Natural killer cell (primary cell): ENCODE data around the gene TANC1. TPM values are rescaled to one million over a fixed set of nuclear protein-coding genes. Genes with fewer than 3 reads are reported as not detected.

ENCODE experiments used
- ATAC-seq, 3 donors: fragments of 150-1000 bp in 2 of 3; fragments of 200-7000 bp in 1 of 3; cut with Tn5 transposase; 1 replicate in 1 of 3; 2 replicates in 2 of 3; pipeline ENCODE4 v1.10.0; 2021; ENCODE audit warnings: mild to moderate bottlenecking in 2 of 3, moderate library complexity in 2 of 3
- DNase-seq, 2 donors: peaks; one replicate each; pipeline versions ENCODE4 v3.0.0 to v3.0.0-alpha.2; 2013 to 2021; ENCODE audit warnings: mixed read lengths in 1 of 2
- H3K27ac ChIP-seq: one replicate; pipeline ENCODE4 v1.5.1; 2013; ENCODE audit warnings: mild to moderate bottlenecking, low read length
- H3K27me3 ChIP-seq: one replicate; pipeline ENCODE4 v1.6.1; 2013; ENCODE audit warnings: low read length; ENCODE audit not compliant: control insufficient read depth, insufficient read depth
- H3K36me3 ChIP-seq: one replicate; pipeline ENCODE4 v1.6.1; 2013; ENCODE audit warnings: low read length; ENCODE audit not compliant: control insufficient read depth, insufficient read depth
- H3K4me1 ChIP-seq: one replicate; pipeline ENCODE4 v1.6.1; 2013; ENCODE audit warnings: low read length; ENCODE audit not compliant: control insufficient read depth, insufficient read depth
- H3K4me3 ChIP-seq: one replicate; pipeline ENCODE4 v1.5.1; 2013; ENCODE audit warnings: low read length
- H3K9me3 ChIP-seq: one replicate; pipeline ENCODE4 v1.6.1; 2013; ENCODE audit warnings: low read length; ENCODE audit not compliant: control insufficient read depth, insufficient read depth
- H3K27ac Mint-ChIP-seq, 2 donors: one replicate each; pipeline ENCODE4 v1.8.0; 2022; ENCODE audit warnings: mild to moderate bottlenecking in 2 of 2, mixed read lengths in 2 of 2, moderate library complexity in 1 of 2
- H3K27me3 Mint-ChIP-seq, 2 donors: one replicate each; pipeline ENCODE4 v1.8.0; 2022; ENCODE audit warnings: low read depth in 2 of 2, mixed read lengths in 2 of 2
- H3K36me3 Mint-ChIP-seq: one replicate; pipeline ENCODE4 v1.8.0; 2022; ENCODE audit warnings: mixed read lengths
- H3K4me1 Mint-ChIP-seq, 2 donors: one replicate each; pipeline ENCODE4 v1.8.0; 2022; ENCODE audit warnings: mixed read lengths in 2 of 2
- H3K4me3 Mint-ChIP-seq: one replicate; pipeline ENCODE4 v1.8.0; 2022; ENCODE audit warnings: mild to moderate bottlenecking, moderate library complexity, mixed read lengths
- H3K9me3 Mint-ChIP-seq, 2 donors: one replicate each; pipeline ENCODE4 v1.8.0; 2022; ENCODE audit warnings: mixed read lengths in 2 of 2
- WGBS: methylation state at CpG from one replicate; pipeline ENCODE4 v1.1.7; 2013; ENCODE audit warnings: missing lambda C conversion rate; ENCODE audit not compliant: insufficient coverage; 5-methylcytosine and 5-hydroxymethylcytosine counted together
- intact Hi-C: fragments of 100-400 bp; cut with micrococcal nuclease; formaldehyde crosslinking; loops from one replicate; pipeline ENCODE4 v1.14.2; 2022
- total RNA-seq, 4 donors: library from RNA; stranded (reverse); fragments of 120-200 nt in 1 of 4; gene quantifications; one replicate each; pipeline versions ENCODE4 v1.2.3 to v1.2.4, GENCODE V29; 2013 to 2022
- TF ChIP-seq, protein P1 (sequence below): fragments of 200-600 bp; IDR thresholded peaks from one replicate; pipeline ENCODE4 v1.8.0; 2022; ENCODE audit warnings: antibody characterized with exemption

TANC1 gene
- total RNA-seq, 3 donors from 2014 or later (not counting 1 experiment from before 2014, with no cell fraction given) = 0.82 to 4.2 (median 1.1) TPM

DNA sequence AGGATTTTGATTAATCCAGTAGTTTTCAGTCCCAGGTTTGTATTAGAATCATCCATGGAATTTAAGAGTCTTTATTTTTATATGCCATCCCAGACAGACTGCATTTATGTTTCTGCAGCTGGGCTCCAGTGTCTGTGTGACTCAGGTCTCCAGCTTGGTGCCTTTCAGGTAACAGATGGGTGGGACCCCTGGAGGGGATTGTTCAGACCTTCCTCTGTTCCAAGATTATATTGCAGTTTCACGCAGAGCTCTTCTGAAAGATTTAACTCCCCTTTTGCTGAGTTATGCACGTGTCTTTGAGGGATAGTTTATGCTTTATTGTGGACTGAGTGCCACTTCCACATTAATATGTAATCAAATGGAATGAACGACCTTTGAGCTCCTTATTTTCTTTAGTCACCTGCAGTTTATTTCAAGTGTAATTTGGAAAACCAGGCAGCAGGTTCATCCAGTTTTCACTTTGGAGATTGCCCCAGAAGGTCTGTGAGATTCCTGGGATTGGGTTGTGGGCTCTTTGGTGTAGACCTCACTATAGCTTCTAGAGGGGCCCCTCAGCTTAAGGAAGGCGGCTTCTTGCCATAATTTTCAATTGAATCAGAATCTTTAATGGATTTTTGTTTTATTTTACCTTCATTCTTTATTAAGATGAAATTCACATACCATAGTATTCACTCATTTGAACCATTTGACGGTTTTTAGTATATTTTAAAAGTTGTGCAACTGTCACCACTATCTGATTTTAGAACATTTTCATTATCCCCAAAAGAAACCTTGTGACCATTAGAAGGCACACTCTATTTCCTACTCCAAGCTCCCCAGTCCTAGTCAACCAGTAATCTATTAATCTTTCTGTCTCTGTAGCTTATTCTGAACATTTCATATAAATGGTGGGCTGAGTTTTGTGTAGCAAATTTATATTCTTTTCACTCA is 183.0 kb downstream of the TANC1 start:
- H3K27me3 ChIP-seq = no peaks in the 10 kb centered on the region
- DNase-seq (no peak), ATAC-seq (no peak)
- Mint-ChIP-seq H3K4me3 (no peak overlapping the region), H3K27ac (peak overlapping the region in 1 of 2 donors; percentile 23), H3K9me3 (no peaks in the 10 kb centered on the region), H3K27me3 (no peaks in the 10 kb centered on the region), H3K4me1 (peaks cover 39 to 61% of the 10 kb centered on the region in 2 donors), H3K36me3 (no peaks in the 10 kb centered on the region)
- intact Hi-C loops = no loop called here
- peaks cover 38% of the 10 kb centered on the region for H3K4me1 ChIP-seq
- H3K36me3 ChIP-seq = no peaks in the 10 kb centered on the region
- H3K27ac ChIP-seq = no peak overlapping the region
- 78% methylated on average over 2 of the region's 5 CpGs for WGBS
- no peaks in the 10 kb centered on the region for H3K9me3 ChIP-seq
- TF ChIP-seq, protein P1, sequence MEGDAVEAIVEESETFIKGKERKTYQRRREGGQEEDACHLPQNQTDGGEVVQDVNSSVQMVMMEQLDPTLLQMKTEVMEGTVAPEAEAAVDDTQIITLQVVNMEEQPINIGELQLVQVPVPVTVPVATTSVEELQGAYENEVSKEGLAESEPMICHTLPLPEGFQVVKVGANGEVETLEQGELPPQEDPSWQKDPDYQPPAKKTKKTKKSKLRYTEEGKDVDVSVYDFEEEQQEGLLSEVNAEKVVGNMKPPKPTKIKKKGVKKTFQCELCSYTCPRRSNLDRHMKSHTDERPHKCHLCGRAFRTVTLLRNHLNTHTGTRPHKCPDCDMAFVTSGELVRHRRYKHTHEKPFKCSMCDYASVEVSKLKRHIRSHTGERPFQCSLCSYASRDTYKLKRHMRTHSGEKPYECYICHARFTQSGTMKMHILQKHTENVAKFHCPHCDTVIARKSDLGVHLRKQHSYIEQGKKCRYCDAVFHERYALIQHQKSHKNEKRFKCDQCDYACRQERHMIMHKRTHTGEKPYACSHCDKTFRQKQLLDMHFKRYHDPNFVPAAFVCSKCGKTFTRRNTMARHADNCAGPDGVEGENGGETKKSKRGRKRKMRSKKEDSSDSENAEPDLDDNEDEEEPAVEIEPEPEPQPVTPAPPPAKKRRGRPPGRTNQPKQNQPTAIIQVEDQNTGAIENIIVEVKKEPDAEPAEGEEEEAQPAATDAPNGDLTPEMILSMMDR = no peak
- H3K4me3 ChIP-seq = no peak overlapping the region

DNA sequence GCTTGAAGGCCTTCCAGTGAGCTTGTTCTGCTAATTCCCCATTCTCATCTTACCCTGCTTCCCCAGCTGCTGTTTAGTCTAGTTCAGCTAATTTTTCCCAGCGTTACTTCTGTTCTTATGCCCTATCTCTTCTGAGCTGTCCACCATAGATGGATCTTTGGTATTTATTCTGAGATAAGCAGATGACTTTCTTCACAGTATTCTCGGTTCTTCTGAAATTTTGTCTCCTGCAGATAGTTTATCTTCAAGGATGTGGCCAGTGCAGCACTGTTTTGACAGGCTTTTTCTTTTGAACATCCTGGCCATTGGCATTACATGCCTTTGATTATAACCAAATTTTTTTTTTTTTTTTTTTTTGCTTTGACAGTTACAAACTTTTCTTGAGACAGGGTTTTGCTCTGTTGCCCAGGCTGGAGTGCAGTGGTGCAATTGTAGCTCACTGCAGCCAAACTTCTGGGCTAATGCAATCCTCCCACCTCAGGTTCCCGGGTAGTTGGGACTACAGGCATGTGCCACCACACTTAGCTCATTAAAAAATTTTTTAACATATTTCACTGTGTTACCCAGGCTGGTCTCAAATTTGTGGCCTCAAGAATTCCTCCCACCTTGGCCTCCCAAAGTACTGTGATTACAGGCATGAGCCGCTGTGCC is 183.8 kb downstream of the TANC1 start:
- ATAC-seq (peak in 1 of 3 donors; percentile 15), DNase-seq (no peak)
- H3K4me1 ChIP-seq = peaks cover 30% of the 10 kb centered on the region
- H3K27ac ChIP-seq = no peak overlapping the region
- H3K27ac Mint-ChIP-seq = peak overlapping the region in 1 of 2 donors; percentile 23
- H3K36me3 ChIP-seq = no peaks in the 10 kb centered on the region
- no peaks in the 10 kb centered on the region for H3K9me3 ChIP-seq
- H3K4me3 ChIP-seq = no peak overlapping the region
- no peaks in the 10 kb centered on the region for H3K27me3 Mint-ChIP-seq
- H3K4me3 Mint-ChIP-seq = no peak overlapping the region
- TF ChIP-seq, protein P1 = no peak
- no peaks in the 10 kb centered on the region for H3K9me3 Mint-ChIP-seq
- peaks cover 39 to 58% of the 10 kb centered on the region in 2 donors for H3K4me1 Mint-ChIP-seq
- H3K36me3 Mint-ChIP-seq = no peaks in the 10 kb centered on the region
- whole genome bisulfite sequencing = 77% methylated on average over 4 of the region's 4 CpGs
- intact Hi-C loops = no loop called here
- H3K27me3 ChIP-seq = no peaks in the 10 kb centered on the region

DNA sequence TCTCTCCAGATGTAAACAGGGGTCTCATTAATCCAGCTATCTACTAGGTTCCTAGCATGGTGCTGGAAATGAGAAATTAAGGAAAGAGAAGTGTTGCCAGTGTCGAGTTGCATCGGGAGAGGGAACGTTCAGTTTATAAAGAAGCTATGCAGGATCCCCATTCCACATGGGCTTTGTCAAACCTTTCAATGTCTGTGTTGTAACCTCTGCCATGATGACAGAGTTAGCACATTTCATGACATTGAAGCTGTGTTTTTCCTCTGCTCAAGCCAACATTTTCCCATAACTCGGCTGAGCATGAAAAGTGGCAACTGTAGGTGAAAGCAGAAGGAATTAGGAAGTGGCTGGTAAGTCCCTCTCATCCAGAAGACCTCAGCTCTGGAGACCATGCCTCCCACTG is 184.6 kb downstream of the TANC1 start:
- peaks cover 34 to 55% of the 10 kb centered on the region in 2 donors for H3K4me1 Mint-ChIP-seq
- no peak overlapping the region for H3K4me3 Mint-ChIP-seq
- ATAC-seq (no peak), DNase-seq (no peak)
- intact Hi-C loops = no loop called here
- H3K36me3 Mint-ChIP-seq = no peaks in the 10 kb centered on the region
- no peaks in the 10 kb centered on the region for H3K27me3 Mint-ChIP-seq
- no peaks in the 10 kb centered on the region for H3K9me3 Mint-ChIP-seq
- WGBS = 99% methylated on average over 3 of the region's 4 CpGs
- Histone ChIP-seq H3K9me3 (no peaks in the 10 kb centered on the region), H3K4me3 (no peak overlapping the region), H3K27me3 (no peaks in the 10 kb centered on the region), H3K4me1 (peaks cover 25% of the 10 kb centered on the region), H3K36me3 (no peaks in the 10 kb centered on the region), H3K27ac (no peak overlapping the region)
- no peak overlapping the region for H3K27ac Mint-ChIP-seq
- TF ChIP-seq, protein P1 = no peak
